HG03280 (cell line): ENCODE data around the gene CDX2.

ENCODE experiments used
- ATAC-seq: cut with Tn5 transposase; IDR thresholded peaks from one replicate; pipeline ENCODE4 v1.9.1; 2021; ENCODE audit warnings: mild to moderate bottlenecking, moderate library complexity; ENCODE audit not compliant: unreplicated experiment

Gene CDX2

DNA sequence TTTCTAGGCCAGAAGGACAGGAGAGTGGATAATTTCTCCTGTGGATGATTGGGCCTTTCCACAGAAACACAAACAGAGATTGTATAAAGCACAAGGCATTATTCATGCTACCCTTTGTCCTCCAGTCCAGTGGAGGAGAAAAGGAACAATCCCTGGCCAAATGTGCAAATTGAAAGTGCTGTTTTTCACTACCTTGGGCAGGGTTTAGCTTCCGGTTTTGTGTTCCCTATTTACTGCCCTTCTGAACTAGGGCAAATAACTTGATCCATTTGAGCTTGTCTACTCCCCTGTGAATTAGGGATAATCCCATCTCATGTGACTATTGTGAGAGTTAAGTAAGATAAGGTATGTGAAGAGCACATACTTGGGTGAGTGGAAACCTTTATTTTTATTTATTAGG is 36.0 kb downstream of the CDX2 start:
- no peak for ATAC-seq

DNA sequence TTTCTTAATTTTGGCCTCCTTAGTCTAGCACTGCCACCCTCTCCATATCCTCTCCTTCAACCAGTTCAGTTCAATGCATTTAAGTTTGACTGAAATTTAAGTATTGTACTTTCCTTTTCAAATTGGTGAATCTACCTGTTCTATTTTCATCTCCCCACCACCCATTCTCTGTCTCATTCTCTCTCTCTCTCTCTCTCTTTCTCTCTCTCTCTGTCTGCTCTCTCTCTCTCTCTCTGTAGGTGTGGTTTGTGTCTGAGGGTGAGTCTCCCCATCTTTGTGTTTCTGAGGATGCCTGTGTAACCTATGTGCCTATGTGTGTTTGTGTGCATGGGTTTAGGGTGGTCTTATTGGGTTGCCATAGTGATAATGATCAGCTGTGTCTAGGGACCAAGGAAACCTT is 39.2 kb downstream of the CDX2 start:
- ATAC-seq = no peak

DNA sequence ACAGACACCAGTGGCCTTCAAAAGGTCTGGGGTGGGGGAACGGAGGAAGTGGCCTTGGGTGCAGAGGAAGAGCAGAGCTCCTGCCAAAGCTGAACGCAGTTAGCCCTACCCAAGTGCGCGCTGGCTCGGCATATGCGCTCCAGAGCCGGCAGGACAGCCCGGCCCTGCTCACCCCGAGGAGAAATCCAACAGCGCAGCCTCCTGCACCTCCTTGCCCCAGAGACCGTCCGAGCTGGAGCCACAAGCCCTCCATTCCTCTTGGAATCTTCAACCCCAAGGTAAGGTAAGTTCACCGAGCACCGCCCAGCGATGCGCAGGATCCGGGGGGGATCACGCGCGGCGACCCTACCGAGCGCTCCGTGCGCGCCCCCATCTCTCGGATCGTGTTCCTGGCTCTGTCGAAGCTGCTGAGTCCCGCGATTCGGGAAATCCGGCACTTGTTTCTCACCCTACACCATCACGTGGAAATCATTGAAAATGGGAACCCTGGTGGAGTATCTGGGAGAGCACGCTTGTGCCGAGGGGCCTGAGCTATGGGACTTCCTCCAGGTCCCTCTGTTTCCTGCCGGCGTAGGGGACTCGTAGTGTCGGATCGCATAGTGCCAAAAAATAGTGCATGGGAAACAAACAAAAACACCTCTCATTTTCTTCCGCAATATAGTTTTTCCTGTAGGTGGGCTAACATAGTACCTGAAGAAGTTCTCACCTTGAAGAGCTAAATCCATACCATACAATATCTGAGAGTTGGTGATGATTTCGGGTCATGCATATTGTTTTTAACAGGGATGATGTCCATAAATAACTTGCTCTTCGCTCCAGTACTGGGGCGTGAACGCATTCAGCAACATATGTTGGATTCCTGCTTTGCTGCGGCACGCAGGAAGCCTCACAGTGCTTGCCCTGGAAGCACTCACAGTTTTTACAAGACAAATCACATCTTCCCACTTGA is 40.0 kb downstream of the CDX2 start:
- ATAC-seq = no peak

DNA sequence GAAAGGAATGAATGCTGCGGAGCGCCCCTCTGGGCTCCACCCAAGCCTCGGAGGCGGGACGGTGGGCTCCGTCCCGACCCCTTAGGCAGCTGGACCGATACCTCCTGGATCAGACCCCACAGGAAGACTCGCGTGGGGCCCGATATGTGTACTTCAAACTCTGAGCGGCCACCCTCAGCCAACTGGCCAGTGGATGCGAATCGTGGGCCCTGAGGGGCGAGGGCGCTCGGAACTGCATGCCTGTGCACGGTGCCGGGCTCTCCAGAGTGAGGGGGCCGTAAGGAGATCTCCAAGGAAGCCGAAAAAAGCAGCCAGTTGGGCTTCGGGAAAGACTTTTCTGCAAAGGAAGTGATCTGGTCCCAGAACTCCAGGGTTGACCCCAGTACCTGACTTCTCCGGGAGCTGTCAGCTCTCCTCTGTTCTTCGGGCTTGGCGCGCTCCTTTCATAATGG is 40.7 kb downstream of the CDX2 start:
- ATAC-seq = no peak

DNA sequence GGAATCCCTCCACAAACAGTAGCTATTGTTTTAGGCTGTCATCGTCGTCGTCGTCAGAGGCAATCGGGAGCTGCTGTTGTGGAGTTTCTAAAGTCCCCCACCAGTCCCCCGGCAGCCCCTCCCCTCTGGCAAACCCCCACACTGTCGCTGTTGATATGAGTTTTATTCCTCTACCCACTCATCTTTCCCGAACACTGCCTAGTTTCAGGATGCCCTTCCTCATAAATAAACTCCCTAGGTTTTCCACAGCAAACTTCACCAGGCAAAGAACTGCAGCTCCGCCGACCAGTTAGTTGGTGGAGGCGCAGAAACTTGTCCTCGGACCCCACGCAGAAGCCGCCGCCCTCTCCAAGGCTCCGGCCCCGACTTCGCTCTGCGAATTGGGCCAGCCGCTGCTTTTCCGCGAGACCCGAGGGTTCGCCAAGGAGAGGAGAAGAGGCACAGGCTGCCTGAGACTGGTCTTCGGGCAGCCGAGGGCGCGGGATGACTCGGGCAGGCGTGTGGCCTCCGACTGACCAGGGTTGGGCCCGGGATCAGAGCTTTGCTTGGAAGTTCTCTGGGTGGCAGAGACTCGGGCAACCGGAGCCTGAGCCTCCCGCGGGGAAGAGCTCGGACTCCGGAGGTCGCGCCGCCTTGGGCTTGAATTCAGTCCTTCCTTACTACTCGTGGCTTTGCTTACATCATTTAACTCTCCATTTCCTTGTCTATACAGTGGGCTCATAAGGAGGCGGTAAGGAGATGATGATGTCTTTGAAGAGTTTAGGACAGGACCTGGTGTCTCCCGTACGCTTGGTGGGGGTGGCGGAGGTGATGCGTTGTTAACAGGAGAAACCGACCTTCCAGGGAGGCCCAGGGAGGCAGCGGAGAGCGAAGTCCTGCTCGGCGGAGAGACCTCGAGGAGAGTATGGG is 41.4 kb downstream of the CDX2 start:
- ATAC-seq = no peak

DNA sequence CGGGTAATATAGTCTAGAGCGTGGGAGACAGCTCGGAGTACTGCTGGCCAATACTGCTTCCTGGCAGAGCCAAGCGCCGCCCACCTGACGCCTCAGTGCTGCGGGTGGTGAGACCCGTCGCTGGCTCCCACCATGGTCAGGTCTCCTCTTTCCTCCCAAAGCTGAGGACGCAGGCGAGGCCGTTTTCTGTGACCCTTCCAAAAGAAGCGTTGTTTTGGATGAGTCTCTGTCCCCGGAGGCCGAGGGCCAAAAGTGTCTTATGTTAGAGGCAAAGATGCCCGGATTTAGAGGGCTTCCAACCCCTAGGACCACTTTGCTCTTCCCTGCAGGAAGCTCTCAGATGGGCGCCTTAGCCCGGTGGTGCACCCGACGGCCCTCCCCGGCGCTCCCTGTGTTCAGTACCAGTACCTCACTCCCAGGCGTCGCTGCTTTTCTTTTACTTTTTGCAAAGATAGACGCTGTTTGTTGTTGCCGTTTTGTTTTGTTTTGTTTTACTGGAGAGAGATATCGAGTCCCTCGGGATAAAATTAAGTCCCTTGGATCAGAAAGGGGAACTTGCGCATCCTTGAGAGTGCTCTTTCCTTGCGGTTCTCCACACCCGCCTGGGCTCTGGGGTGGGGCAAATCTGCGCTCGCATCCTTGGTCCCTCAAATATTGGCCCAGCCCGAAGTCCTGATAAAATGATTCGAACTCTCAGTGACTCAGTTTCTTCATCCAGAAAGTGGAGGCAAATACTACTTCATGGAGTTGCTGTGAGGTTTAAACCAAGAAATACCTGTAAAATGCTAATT is 42.3 kb downstream of the CDX2 start:
- ATAC-seq = no peak

DNA sequence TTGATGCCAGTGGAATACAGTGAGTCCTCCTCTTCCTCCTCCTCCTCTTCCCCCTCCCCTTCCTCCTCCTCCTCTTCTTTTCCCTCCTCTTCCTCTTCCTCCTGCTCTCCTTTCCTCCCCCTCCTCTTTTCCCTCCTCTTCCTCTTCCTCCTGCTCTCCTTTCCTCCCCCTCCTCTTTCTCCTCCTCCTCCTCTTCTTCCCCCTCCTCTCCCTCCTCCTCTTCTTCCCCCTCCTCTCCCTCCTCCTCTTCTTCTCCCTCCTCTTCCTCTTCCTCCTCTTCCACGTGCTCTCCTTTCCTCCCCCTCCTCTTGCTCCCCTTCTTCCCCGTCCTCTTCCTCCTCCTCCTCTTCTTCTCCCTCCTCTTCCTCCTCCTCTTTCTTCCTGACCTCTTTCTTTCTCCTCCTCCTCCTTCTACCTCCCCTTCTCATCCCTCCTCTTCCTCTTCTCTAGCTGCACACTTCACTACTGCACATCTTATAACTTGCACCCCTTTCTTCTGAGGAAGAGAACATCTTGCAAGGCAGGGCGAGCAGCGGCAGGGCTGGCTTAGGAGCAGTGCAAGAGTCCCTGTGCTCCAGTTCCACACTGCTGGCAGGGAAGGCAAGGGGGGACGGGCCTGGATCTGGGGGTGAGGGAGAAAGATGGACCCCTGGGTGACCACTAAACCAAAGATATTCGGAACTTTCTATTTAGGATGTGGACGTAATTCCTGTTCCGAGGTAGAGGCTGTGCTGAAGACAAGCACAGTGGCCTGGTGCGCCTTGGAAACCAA is 43.7 kb downstream of the CDX2 start:
- ATAC-seq = no peak

DNA sequence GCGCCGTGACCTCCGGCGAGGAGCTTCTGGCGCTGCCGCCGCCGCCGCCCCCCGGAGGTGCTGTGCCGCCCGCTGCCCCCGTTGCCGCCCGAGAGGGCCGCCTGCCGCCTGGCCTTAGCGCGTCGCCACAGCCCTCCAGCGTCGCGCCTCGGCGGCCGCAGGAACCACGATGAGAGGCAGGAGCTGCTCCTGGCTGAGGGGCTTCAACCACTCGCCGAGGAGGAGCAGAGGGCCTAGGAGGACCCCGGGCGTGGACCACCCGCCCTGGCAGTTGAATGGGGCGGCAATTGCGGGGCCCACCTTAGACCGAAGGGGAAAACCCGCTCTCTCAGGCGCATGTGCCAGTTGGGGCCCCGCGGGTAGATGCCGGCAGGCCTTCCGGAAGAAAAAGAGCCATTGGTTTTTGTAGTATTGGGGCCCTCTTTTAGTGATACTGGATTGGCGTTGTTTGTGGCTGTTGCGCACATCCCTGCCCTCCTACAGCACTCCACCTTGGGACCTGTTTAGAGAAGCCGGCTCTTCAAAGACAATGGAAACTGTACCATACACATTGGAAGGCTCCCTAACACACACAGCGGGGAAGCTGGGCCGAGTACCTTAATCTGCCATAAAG is 44.5 kb downstream of the CDX2 start:
- no peak for ATAC-seq

DNA sequence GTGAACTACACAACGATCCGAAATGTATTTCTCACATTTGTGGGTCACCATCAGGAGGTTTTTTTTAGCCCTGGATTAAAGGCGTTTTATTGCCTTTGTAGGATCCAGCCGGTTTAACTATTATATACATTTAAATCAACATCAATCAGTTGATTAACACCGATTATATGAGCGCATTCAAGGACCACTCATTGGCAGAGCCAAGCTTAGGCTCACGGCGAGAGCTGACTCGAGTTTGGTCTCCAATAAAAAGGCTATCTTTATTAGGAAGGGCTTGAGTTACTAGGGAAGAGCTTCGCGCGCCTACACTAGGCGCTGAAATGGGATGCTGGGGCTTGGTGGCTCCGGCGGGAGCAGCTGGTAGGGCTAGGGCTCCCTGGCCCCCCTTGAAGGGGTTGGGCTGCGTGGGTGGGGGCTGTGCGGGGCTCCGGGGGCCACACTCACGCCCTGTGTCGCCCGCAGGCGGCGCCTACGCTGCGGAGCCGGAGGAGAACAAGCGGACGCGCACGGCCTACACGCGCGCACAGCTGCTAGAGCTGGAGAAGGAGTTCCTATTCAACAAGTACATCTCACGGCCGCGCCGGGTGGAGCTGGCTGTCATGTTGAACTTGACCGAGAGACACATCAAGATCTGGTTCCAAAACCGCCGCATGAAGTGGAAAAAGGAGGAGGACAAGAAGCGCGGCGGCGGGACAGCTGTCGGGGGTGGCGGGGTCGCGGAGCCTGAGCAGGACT is 45.2 kb downstream of the CDX2 start:
- ATAC-seq = no peak

DNA sequence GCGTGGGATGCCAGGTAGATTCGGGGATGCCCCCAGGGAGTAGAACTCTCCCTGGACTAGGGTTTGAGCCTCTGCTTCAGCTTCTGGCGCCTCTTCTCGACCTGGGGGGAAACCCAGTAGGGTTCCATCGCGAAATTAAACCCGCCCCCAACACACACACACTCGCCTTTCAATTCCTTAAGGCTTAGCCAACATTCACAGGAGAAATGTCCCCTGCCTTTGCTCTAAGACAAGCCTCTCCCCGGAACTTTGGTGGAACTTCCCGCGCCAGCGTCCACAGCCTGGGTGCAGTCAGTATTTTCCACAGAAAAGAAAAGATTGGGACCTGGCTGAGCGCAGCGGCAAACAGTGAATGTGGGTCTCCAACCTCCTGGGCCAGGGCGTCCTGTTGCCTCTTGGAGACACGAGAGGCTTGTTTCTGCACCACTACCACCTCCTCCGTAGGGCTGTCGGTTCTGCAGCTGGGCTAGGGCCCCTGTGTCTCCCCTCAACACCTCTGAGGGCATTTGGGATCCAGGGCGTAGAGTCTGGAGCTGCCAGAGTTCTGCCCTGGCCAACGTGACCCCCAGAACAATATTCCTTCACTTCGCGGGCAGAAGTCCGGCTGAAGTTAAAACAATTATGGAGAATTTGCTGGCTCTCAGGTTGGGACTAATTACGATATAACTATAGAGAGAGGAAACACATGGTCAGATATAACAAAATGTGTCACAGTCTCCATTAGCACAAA is 46.1 kb downstream of the CDX2 start:
- ATAC-seq = no peak

DNA sequence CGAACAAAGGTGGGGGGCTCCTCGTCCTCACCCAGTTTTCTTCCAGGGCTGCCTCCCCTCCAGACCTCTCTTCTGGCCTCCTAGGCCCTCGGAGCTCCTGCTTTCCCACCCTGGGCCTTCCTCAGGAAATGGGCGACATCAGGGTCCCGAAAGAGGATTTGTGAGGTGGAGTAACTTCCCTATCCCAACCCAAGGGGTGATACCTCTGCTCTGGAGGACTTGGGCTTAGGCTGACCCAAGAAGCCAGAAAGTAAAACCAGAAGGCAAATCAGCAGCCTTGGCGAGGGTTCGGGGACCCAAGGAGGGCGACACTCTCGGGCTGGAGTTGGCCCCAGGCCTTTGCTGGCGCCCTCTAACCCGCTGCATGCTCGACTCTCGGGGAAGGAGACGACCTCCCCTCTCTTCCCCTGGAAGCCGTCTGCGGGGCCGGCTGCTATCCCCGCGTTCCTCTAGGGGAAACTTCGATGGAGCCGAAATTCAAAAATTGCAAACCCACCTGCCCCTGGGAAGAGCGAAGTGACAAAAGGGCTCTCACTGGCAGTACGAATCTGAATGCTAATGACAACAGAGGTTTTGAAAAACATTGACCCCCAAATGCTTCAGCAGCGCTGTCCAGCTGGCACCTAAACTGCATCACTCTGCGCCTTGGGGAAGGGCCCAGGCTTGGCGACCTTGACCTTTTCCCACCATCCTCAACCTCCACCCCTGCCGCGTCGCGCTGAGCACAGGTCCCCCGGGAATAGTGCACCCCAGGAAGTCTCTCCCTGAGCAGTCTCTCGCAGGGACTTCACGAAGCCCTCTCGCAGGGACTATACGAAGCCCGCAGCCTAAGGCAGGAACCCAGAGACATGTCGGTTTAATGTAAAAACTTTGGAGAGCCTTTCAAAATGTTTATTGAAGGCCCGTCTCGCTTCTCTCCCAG is 46.9 kb downstream of the CDX2 start:
- no peak for ATAC-seq

DNA sequence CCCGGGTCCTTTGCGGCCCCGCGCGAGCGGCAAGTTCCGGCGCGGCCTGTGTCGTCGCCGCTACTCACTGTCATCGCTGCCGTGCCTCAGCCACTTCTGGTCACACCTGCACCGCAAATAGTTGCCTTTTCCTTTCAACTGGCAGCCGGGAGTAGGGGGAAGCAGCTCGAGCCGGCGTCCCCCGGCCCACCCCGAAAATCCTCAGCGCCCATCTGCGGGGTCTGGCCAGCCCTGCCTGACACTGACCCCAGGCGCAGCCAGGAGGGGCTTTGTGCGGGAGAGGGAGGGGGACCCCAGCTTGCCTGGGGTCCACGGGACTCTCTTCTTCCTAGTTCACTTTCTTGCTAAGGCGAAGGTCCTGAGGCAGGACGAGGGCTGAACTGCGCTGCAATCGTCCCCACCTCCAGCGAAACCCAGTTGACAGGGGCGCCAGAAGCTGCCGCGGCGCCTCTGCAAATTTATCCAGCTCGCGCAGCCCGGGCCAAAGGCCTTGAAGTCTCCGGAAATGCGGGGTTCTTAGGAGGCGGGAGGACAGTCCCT is 47.6 kb downstream of the CDX2 start:
- ATAC-seq = no peak

DNA sequence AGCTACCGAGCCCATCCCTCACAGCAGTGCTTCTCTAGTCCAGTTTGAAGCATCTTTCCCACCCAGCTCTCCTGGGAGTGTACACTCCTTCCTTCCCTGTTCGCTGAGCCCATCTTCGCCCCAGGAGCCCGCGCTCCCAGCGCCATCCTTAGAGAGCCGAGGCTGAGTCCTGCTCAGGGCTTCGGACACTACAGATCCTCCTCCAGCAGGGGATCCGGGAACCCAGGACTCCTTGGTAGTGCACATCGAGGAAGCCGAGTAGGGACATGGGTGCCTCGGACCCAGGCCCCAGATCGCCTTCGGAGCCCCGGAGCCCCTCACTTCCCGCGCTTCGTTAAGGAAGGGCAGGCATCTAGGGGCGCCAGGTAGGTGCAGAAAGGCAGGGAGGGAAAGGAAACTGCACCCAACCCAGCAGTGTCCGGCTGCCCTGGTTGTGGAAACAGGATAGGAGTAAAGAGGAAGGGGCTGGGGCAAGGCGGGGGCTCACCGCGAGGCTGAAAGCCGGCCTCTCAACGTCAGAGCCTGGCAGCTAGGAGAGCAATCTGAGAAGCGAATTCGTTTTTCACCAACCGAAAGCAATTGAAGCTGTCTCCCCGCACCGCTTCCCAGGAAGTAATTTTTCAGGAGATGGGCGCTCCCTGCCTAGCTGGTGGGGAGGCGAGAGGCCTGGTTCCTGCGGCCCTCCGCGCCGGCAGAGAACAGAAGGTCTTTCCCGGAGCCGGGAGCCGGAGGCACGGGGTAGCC is 48.3 kb downstream of the CDX2 start:
- ATAC-seq = no peak

DNA sequence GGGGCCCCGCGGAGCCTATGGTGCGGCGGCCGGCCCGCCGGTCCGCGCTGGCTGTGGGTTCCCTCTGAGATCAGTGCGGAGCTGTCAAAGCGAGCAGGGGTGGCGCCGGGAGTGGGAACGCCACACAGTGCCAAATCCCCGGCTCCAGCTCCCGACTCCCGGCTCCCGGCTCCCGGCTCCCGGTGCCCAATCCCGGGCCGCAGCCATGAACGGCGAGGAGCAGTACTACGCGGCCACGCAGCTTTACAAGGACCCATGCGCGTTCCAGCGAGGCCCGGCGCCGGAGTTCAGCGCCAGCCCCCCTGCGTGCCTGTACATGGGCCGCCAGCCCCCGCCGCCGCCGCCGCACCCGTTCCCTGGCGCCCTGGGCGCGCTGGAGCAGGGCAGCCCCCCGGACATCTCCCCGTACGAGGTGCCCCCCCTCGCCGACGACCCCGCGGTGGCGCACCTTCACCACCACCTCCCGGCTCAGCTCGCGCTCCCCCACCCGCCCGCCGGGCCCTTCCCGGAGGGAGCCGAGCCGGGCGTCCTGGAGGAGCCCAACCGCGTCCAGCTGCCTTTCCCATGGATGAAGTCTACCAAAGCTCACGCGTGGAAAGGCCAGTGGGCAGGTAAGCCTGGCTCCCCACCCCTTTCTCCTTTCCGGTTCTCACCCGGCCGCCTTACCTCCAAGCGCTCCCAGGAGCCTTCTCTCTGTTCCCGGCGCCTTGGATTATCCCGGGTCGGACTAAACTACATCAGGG is 49.0 kb downstream of the CDX2 start, which contains the start of gene PDX1:
TSS of gene PDX1 (plus strand) at position 67 of the 743 bp plus-strand sequence. CDS start at position 206, 139 bp downstream.
- ATAC-seq = no peak

DNA sequence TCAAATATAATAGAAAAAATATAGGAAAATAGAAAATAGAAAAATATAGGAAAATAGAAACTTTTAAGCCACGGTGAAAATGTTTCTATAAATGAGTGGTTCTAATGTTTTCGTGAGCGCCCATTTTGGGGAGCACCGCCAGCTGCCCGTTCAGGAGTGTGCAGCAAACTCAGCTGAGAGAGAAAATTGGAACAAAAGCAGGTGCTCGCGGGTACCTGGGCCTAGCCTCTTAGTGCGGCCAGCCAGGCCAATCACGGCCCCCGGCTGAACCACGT is 49.5 kb downstream of the CDX2 start:
- ATAC-seq = no peak
